ENCODE measurements around the gene TMEM242.
"Not testable (repeated sequence)": the region's sequence is repeated elsewhere in the genome, so short reads cannot be mapped to it uniquely, and the experiment has no call there.

Gene TMEM242

GRCh38 chr6:157361886-157362285 is 38.6 kb upstream of the TMEM242 start:
- TF ChIP-seq CTCF (IDR thresholded peaks at IDR 0.05; ENCODE audit: insufficient read depth, missing control alignments), result no peak
- no peak for DNase-seq (ENCODE audit: insufficient read length, low spot score)
- FAIRE-seq, result no peak

- DNase-seq (ENCODE audit: insufficient read length, low spot score) (no peak), FAIRE-seq (no peak)
- no peak for TF ChIP-seq CTCF (IDR thresholded peaks at IDR 0.05; ENCODE audit: insufficient read depth, missing control alignments)
These were observed 35.0 kb upstream of the TMEM242 start for GRCh38 chr6:157358287-157358686.

- DNase-seq (ENCODE audit: insufficient read length, low spot score) (no peak), FAIRE-seq (no peak)
- TF ChIP-seq CTCF (IDR thresholded peaks at IDR 0.05; ENCODE audit: insufficient read depth, missing control alignments), result no peak
These were observed 23.1 kb upstream of the TMEM242 start for GRCh38 chr6:157346373-157346772.

- TF ChIP-seq CTCF (IDR thresholded peaks at IDR 0.05; ENCODE audit: insufficient read depth, missing control alignments), result no peak
- no peak for FAIRE-seq
- no peak for DNase-seq (ENCODE audit: insufficient read length, low spot score)
These were observed 20.4 kb upstream of the TMEM242 start for GRCh38 chr6:157343732-157344131.

- TF ChIP-seq CTCF (IDR thresholded peaks at IDR 0.05; ENCODE audit: insufficient read depth, missing control alignments), result peak; percentile 13
- DNase-seq (ENCODE audit: insufficient read length, low spot score) (no peak), FAIRE-seq (no peak)
These were observed 16.1 kb upstream of the TMEM242 start for GRCh38 chr6:157339432-157339831.

- FAIRE-seq (no peak), DNase-seq (ENCODE audit: insufficient read length, low spot score) (no peak)
- no peak for TF ChIP-seq CTCF (IDR thresholded peaks at IDR 0.05; ENCODE audit: insufficient read depth, missing control alignments)
These were observed 14.4 kb upstream of the TMEM242 start for GRCh38 chr6:157337751-157338150.

- FAIRE-seq; DNase-seq (ENCODE audit: insufficient read length, low spot score): not testable (repeated sequence)
These were observed 14.0 kb upstream of the TMEM242 start for GRCh38 chr6:157337276-157337675.

- no peak for FAIRE-seq
- DNase-seq (ENCODE audit: insufficient read length, low spot score), result no peak
- TF ChIP-seq CTCF (IDR thresholded peaks at IDR 0.05; ENCODE audit: insufficient read depth, missing control alignments), result no peak
These were observed 12.5 kb upstream of the TMEM242 start for GRCh38 chr6:157335829-157336228.
